Skeletal muscle tissue (tissue), 4 donors: Measurements from ENCODE around the gene SFXN1. TPM values are rescaled to one million over a fixed set of nuclear protein-coding genes. Genes with fewer than 3 reads are reported as not detected.

Source experiments
- H3K27ac ChIP-seq: one replicate; pipeline ENCODE4 v1.7.0; 2013; ENCODE audit warnings: mild to moderate bottlenecking, low read depth, low read length, inconsistent platforms
- H3K27me3 ChIP-seq, 3 donors: one replicate each; pipeline ENCODE4 v1.7.0; 2013; ENCODE audit warnings: low read length in 3 of 3; ENCODE audit not compliant: control insufficient read depth in 3 of 3, insufficient read depth in 3 of 3
- H3K36me3 ChIP-seq, 3 donors: one replicate each; pipeline ENCODE4 v1.7.0; 2013; ENCODE audit warnings: low read length in 3 of 3; ENCODE audit not compliant: control insufficient read depth in 3 of 3, insufficient read depth in 3 of 3
- H3K4me1 ChIP-seq, 3 donors: one replicate each; pipeline ENCODE4 v1.7.0; 2013; ENCODE audit warnings: low read length in 3 of 3, mild to moderate bottlenecking in 3 of 3; ENCODE audit not compliant: control insufficient read depth in 3 of 3, insufficient read depth in 3 of 3
- H3K4me3 ChIP-seq, 3 donors: one replicate each; pipeline ENCODE4 v1.7.0; 2013; ENCODE audit warnings: low read length in 3 of 3
- H3K9ac ChIP-seq, 3 donors: one replicate each; pipeline ENCODE4 v1.7.0; 2013; ENCODE audit warnings: low read length in 3 of 3, mild to moderate bottlenecking in 3 of 3, moderate library complexity in 2 of 3, low read depth in 1 of 3
- H3K9me3 ChIP-seq, 3 donors: one replicate each; pipeline ENCODE4 v1.7.0; 2013; ENCODE audit warnings: low read length in 3 of 3; ENCODE audit not compliant: control insufficient read depth in 3 of 3
- total RNA-seq: library from RNA; depleted of rRNA; stranded (reverse); fragments of >200 nt; gene quantifications from one replicate; pipeline ENCODE4 v1.2.3, GENCODE V29; 2014
- donor health status: Osteomylitis.

The SFXN1 gene
- total RNA-seq, 1 donor from 2014 or later = 15.7 TPM

- H3K4me1 ChIP-seq = peaks cover 5 to 13% (median 12%) of the 10 kb centered on the region in 3 donors
- no peak overlapping the region for H3K27ac ChIP-seq
- no peak overlapping the region for H3K9ac ChIP-seq
- no peak overlapping the region for H3K4me3 ChIP-seq
- no peaks in the 10 kb centered on the region for H3K36me3 ChIP-seq
- no peaks in the 10 kb centered on the region for H3K27me3 ChIP-seq
- no peaks in the 10 kb centered on the region for H3K9me3 ChIP-seq
These were observed 3.1 kb upstream of the SFXN1 start for GRCh38 chr5:175475248-175475647.

- no peaks in the 10 kb centered on the region for H3K36me3 ChIP-seq
- no peaks in the 10 kb centered on the region for H3K27me3 ChIP-seq
- H3K4me1 ChIP-seq = peaks cover 5 to 14% (median 13%) of the 10 kb centered on the region in 3 donors
- H3K9ac ChIP-seq = no peak overlapping the region
- H3K4me3 ChIP-seq = no peak overlapping the region
- no peaks in the 10 kb centered on the region for H3K9me3 ChIP-seq
- H3K27ac ChIP-seq = no peak overlapping the region
These were observed 920 bp upstream of the SFXN1 start for GRCh38 chr5:175477440-175477839.

GRCh38 chr5:175478008-175478383 is 364 bp upstream of the SFXN1 start:
- Histone ChIP-seq H3K36me3 (no peaks in the 10 kb centered on the region), H3K27ac (no peak overlapping the region), H3K27me3 (no peaks in the 10 kb centered on the region), H3K4me1 (peaks cover 5 to 14% (median 13%) of the 10 kb centered on the region in 3 donors), H3K9me3 (no peaks in the 10 kb centered on the region), H3K9ac (peak overlapping the region; percentile 81 to 92 (median 88)), H3K4me3 (peak overlapping the region; percentile 70 to 93 (median 92))

GRCh38 chr5:175479125-175479881 is 943 bp downstream of the SFXN1 start:
- peaks cover 5 to 14% (median 13%) of the 10 kb centered on the region in 3 donors for H3K4me1 ChIP-seq
- H3K9me3 ChIP-seq = no peaks in the 10 kb centered on the region
- peak overlapping the region; percentile 81 to 92 (median 88) for H3K9ac ChIP-seq
- H3K27ac ChIP-seq = peak overlapping the region; percentile 42
- H3K4me3 ChIP-seq = peak overlapping the region; percentile 92 to 95 (median 93)
- peaks cover 3 to 6% (median 5%) of the 10 kb centered on the region in 3 donors for H3K36me3 ChIP-seq
- H3K27me3 ChIP-seq = no peaks in the 10 kb centered on the region

- H3K27ac ChIP-seq = no peak overlapping the region
- H3K4me3 ChIP-seq = no peak overlapping the region
- no peaks in the 10 kb centered on the region for H3K9me3 ChIP-seq
- peaks cover 3 to 12% (median 11%) of the 10 kb centered on the region in 3 donors for H3K36me3 ChIP-seq
- peaks cover 5 to 13% (median 9%) of the 10 kb centered on the region in 3 donors for H3K4me1 ChIP-seq
- H3K9ac ChIP-seq = no peak overlapping the region
- no peaks in the 10 kb centered on the region for H3K27me3 ChIP-seq
These were observed 5.0 kb downstream of the SFXN1 start for GRCh38 chr5:175483337-175483736.

GRCh38 chr5:175484322-175484721 is 6.0 kb downstream of the SFXN1 start:
- no peak overlapping the region for H3K9ac ChIP-seq
- no peaks in the 10 kb centered on the region for H3K9me3 ChIP-seq
- H3K4me3 ChIP-seq = no peak overlapping the region
- peaks cover 4 to 7% (median 7%) of the 10 kb centered on the region in 3 donors for H3K4me1 ChIP-seq
- peaks cover 3 to 12% (median 11%) of the 10 kb centered on the region in 3 donors for H3K36me3 ChIP-seq
- no peak overlapping the region for H3K27ac ChIP-seq
- no peaks in the 10 kb centered on the region for H3K27me3 ChIP-seq

GRCh38 chr5:175484829-175485228 is 6.5 kb downstream of the SFXN1 start:
- Histone ChIP-seq H3K27me3 (no peaks in the 10 kb centered on the region), H3K36me3 (peaks cover 3 to 16% (median 11%) of the 10 kb centered on the region in 3 donors), H3K9me3 (no peaks in the 10 kb centered on the region), H3K9ac (no peak overlapping the region), H3K4me1 (peaks cover 0 to 2% (median 2%) of the 10 kb centered on the region in 3 donors), H3K4me3 (no peak overlapping the region), H3K27ac (no peak overlapping the region)

GRCh38 chr5:175485631-175486030 is 7.3 kb downstream of the SFXN1 start:
- no peaks in the 10 kb centered on the region for H3K4me1 ChIP-seq
- no peaks in the 10 kb centered on the region for H3K9me3 ChIP-seq
- H3K36me3 ChIP-seq = peaks cover 3 to 16% (median 11%) of the 10 kb centered on the region in 3 donors
- H3K27me3 ChIP-seq = no peaks in the 10 kb centered on the region
- H3K9ac ChIP-seq = no peak overlapping the region
- no peak overlapping the region for H3K27ac ChIP-seq
- no peak overlapping the region for H3K4me3 ChIP-seq

GRCh38 chr5:175487514-175488222 is 9.3 kb downstream of the SFXN1 start:
- H3K36me3 ChIP-seq = peaks cover 12 to 24% (median 18%) of the 10 kb centered on the region in 3 donors
- H3K9ac ChIP-seq = no peak overlapping the region
- H3K4me3 ChIP-seq = no peak overlapping the region
- H3K4me1 ChIP-seq = no peaks in the 10 kb centered on the region
- H3K9me3 ChIP-seq = no peaks in the 10 kb centered on the region
- no peaks in the 10 kb centered on the region for H3K27me3 ChIP-seq
- H3K27ac ChIP-seq = no peak overlapping the region
